Stimulated activated CD8-positive, alpha-beta memory T cell treated with anti-CD3 and anti-CD28 coated beads, Interleukin-15, amount 100 ng/mL, for 24 hours (primary cell): ENCODE results near the gene F5.
"Not testable (repeated sequence)": the region's sequence is repeated elsewhere in the genome, so short reads cannot be mapped to it uniquely, and the experiment has no call there.

Source experiments
- DNase-seq: peaks from one replicate; pipeline ENCODE4 v3.0.0-alpha.2; 2020; ENCODE audit warnings: low read depth

F5 gene

GRCh38 chr1:169508432-169509338, 77.6 kb downstream of the F5 start:
- no peak for DNase-seq

- no peak for DNase-seq
These were observed 78.9 kb downstream of the F5 start for GRCh38 chr1:169507413-169507812.

DNA sequence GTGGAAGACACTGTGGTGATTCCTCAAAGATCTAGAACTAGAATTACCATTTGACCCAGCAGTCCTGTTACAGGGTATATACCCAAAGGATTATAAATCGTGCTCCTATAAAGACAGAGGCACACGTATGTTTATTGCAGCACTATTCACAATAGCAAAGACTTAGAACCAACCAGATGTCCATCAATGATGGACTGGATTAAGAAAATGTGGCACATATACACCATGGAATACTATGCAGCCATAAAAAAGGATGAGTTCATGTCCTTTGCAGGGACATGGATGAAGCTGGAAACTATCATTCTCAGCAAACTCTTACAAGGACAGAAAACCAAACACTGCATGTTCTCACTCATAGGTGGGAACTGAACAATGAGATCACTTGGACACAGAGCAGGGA, 82.7 kb downstream of the F5 start:
- not testable (repeated sequence) for DNase-seq

DNA sequence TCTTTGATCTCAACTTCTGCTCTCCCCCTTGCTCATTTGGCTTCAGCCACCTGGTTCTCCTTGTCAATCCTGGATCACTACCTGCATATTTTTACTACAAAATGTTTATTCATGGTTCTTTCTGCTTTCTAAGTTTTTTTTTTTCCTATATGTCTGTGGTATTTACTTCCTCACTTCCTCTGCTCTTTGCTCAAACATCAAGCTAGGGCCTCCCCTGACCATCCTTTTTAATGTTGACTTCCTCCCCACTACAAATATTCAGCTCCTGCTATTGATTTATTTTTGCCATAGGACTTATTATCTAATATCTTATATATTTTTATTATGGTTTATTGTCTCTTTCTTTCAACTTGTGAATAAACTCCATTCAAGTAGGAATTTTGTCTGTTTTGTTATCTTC, 86.5 kb downstream of the F5 start:
- DNase-seq = no peak

DNA sequence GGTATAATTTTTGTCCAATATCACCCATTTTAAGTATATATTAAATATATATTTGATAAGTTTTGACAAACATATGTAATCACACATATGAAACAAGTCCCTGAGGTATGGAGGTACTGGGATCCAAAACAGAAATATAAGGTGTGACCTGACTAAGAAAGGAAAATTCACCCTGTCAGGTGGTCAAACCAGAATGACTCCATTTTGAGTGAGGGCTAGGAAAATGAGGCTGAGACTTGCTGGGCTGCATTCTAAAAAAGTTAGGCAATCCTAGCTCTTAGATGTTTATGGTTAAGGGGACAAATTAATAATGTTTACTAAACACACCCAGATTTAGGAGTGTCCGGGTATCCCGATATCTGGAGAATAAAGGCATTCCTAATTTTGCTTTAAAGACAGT, 89.0 kb downstream of the F5 start:
- DNase-seq = no peak

- no peak for DNase-seq
These were observed 90.4 kb downstream of the F5 start for GRCh38 chr1:169495916-169496315.

DNA sequence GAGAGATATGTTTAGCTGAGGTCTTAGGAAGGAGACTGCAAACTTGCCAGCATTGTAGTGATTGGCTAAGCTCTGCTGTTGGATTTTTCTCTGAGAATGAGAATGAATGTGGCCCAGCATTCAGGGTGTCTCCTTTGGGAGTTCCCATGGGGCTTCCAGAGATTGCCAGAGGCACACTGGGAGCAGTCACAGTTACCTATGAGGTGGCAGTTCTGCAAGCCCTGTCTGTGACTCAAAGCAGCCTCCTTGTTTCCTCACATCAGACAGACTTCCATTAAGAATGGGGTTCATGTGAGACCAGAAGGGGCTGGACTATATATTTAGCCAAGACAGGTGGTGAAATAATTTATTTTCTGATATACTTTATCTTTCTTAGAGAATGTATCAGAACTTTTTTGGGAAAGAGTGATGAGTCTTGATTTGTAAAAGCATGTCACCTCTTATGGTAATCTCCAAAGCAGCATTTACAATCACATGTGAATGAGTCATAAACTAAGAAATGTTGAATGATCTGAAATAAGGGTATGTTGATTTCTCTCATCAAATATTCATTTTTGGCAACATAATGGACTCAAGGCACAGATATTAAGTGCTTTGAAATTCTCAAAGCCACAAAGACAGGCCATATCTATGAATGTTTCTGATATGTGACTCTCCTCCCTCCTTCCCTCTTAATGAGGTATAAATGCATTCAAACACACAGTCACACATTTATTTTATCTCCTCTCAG, 91.1 kb downstream of the F5 start:
- no peak for DNase-seq

DNA sequence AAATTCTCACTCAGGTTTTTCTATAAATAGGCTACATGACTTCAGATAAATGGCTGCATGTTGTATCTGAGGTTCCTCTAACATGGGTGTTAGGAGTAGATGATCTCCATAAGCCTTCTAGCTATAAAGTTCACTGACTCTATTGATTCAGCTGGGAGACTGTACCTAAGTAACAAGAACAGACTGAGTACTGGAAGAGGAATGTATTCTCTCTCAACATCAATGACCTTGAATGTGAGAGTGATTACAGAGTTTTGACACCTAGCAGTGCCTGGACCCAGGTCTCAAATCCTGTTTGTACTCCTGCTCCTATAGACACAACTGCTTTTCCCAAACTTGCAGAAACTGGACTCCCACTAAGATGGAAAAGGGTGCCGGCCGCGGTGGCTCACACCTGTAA, 91.9 kb downstream of the F5 start:
- DNase-seq = no peak

DNA sequence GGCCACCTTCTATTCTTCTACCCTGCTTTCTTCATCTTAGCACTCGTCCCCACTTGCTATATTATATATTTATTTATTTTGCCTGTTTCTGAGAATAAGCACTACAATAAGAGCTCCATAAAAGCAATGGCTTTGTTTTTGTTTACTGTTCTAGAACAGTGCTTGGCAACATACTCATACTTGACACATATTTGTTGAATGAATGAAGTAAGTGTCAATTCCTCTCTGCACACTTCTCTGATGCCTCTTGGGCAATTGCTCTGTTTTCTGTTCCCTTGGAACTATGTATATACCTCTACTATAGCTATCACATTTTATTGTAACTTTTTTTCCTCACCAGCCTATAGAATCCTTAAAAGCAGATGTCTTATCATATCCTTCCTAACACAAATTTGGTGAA, 93.0 kb downstream of the F5 start:
- no peak for DNase-seq

GRCh38 chr1:169491845-169492281, 94.4 kb downstream of the F5 start:
- DNase-seq = no peak

DNA sequence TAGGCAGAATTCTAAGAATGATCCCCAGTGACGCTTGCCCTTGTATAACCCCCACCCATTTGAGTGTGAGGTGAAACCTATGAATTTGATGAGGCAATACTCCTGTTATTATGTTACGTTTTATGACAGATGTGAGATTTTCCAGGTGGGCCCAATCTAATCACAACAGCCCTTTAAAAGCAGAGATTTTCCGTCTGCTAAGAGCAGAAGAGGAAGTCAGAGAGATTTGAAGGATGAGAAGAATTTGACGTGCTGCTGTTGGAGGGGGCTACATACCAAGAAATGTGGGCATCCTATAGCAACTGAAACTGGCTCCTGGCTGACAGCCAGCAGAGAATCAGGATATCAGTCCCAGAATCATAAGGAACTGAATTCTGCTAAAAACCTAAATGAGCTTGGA, 98.1 kb downstream of the F5 start:
- no peak for DNase-seq

DNA sequence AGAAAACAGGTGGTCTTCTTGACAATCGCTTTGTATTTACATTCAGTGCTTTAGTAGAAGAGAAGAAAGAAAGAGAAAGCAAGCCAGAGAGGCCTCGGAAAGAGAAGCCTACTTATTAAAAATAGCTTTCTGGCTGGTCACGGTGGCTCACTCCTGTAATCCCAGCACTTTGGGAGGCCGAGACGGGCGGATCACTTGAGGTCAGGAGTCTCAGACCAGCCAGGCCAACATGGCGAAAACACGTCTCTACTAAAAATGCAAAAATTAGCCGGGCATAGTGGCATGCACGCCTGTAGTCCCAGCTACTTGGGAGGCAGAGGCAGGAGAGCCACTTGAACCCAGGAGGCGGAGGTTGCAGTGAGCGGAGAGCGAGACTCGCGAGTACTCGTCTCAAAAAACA, 98.7 kb downstream of the F5 start:
- DNase-seq = no peak

DNA sequence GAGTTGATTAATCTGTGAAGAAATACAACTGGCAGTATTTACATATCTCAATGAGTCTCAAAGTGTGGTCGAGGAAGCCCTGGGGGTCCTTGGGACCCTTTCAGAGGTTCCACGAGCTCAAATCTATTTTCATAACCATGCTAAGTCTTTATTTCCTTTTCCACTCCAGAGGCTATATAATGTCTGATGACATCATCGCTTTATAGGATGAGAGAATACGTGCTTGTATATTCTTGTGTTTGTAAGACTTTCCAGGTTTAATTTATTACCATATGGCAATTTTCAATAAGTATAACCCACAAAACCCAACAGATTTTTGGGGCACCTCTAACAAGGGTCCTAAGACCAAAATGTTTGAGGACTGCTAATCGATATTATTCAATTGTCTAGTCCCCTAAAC, 99.1 kb downstream of the F5 start:
- DNase-seq = no peak

- no peak for DNase-seq
These were observed 99.8 kb downstream of the F5 start for GRCh38 chr1:169486281-169487051.

- peak; percentile 68 for DNase-seq
These were observed 100.6 kb downstream of the F5 start, which contains the start of gene SLC19A2 for GRCh38 chr1:169485431-169486280. Gene SLC19A2 (minus strand): TSS chr1:169485944. CDS start chr1:169485766, 178 bp downstream.

DNA sequence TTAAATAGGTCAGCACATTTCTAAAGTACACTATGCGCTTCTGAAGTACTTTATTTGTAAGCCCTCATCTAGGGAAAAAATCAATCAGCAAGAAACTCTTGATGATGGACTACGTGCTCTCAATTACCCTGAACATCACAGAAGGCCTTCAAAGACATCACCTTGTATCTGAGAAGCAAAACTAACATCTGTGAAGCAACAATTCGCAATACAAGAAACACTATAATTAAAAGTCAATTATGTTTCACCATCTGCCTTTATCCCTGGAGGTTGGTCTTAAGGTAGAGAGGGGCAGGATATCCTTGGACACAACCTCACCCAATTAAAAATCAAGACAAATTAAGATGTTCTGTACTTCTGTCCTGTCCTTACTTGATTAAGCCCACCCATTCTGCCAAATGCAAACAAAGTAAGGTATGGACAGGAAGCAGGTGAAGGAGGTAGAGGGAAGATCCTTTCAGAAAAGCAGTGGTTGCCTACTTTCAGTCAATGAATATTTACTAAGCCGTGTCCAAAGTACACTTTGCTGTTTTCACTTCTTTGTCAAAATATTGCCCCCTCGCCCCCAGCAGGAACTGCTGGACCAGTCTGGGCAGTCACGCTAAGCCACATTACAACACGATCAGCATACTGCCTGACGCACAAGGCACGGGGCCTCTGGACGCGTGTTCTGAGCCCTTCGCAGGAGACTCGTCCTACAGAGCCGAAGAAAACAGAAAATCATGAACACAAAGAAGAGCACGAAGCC, 101.4 kb downstream of the F5 start:
- DNase-seq = no peak

DNA sequence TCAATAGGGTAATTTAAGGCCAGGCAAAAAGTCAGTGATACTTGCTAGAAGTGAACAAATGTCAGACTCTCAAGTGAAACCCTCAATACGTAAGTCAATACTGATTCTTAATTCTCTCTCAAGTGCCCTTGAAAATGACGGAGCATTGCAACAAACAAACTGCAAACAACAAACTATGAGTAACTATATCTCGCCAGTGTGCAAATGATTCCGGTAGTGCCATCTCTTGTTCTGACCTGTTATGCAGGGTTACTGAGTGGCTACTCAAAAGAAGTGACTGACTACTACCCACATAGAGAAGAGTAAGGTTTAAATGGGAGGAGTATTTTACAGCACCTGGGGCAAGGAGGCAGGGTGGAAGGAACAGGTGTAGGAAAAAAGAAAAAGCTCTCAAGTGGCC, 102.2 kb downstream of the F5 start:
- no peak for DNase-seq

DNA sequence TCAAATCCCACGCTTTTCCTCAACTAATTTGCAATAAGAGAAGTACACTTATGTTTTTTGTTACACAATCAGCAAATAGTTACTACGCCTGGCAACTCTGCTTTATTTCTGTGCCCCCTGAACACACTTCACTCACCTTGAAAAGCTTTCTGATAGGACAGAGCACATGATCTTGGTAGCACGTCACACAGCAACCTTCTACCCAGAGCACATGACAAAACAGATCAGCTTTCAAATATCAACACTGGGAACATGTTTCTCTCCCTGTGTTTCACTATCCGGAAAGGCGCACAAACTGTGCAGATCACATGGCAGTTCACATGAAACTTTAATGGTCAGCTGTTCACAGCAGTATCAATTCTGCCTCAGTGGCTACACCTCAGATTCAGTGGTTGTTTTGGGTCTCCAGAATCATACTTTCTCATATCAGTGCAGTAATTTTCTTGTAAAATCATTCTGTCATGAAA, 102.7 kb downstream of the F5 start:
- DNase-seq = no peak

- no peak for DNase-seq
These were observed 106.8 kb downstream of the F5 start for GRCh38 chr1:169479363-169480066.

DNA sequence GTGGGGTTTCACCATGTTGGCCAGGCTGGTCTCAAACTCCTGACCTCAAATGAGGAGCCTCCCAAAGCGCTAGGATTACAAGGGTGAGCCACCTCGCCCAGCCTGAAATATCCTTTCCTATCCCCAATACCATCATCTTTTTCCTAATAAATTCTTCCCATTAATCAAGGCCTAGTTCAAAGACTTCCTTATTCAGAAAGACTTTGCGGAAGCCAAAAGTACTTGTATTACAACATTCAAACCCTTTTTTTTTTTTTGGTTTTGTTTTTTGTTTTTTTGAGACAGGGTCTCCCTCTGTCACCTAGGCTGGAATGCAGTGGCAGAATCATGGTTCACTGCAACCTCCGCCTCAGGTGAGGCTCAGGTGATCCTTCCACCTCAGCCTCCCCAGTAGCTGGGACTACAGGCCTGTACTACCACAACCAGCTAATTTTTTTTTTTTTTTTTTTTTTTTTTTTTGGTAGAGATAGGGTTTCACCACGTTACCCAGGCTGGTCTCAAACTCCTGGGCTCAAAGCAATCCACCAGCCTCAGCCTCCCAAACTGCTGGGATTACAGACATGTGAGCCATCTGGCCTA, 108.1 kb downstream of the F5 start:
- no peak for DNase-seq
